H1 (cell line): ENCODE measurements around the gene RITA1. TPM values are rescaled to one million over a fixed set of nuclear protein-coding genes. Genes with fewer than 3 reads are reported as not detected.

Experiments
- PHF8 ChIP-seq: fragments of 200-600 bp; sonication (generic); conservative IDR thresholded peaks from 2 replicates; pipeline ENCODE4 v1.7.1; 2012; ENCODE audit warnings: low read depth, mild to moderate bottlenecking, inconsistent platforms, low read length, moderate library complexity
- SAP30 ChIP-seq: fragments of 300-600 bp; sonication (generic); IDR thresholded peaks from 2 replicates; pipeline ENCODE4 v1.7.1; 2012; ENCODE audit warnings: low read length, moderate library complexity, mild to moderate bottlenecking, inconsistent platforms; ENCODE audit not compliant: insufficient read depth, insufficient replicate concordance
- microRNA-seq, 2 experiments: library from miRNA; unstranded; fragments of <30 nt; microRNA quantifications; one replicate each; pipeline versions ENCODE4 to v1.2.0, GENCODE V29; 2016 to 2020; ENCODE audit warnings: borderline microRNAs expressed in 2 of 2, borderline number of aligned reads in 2 of 2, borderline replicate concordance in 1 of 2
- polyA plus RNA-seq, 7 experiments: library from polyadenylated mRNA; depleted of rRNA in 3 of 7; stranded (reverse) in 5 of 7; unstranded in 2 of 7; fragments of >200 nt in 5 of 7; fragments of 200-250 nt in 2 of 7; gene quantifications; 1 replicate in 5 of 7; 2 replicates in 1 of 7; 4 replicates in 1 of 7; pipeline versions ENCODE4 v1.2.1 to v1.2.3, GENCODE V29; 2011 to 2013; ENCODE audit warnings: missing spikeins in 2 of 7, mixed read lengths in 2 of 7
- small RNA-seq: library from polyadenylated mRNA; stranded (forward); fragments of <200 nt; extraction: miRNeasy Mini kit (QIAGEN cat#:217004); gene quantifications from one replicate; pipeline ENCODE3, GENCODE V24; 2013; ENCODE audit not compliant: insufficient read depth
- total RNA-seq: library from RNA; stranded (reverse); fragmentation: NEBNext Ultra II Directional; extraction: Animal tissue kit (Norgen Biotek cat#: 25700); gene quantifications from 2 replicates; pipeline ENCODE4 v1.2.1, GENCODE V29; 2021

Gene RITA1
- total and polyA plus RNA-seq, 2 of the 8 experiments (the other 6 are each of a cell fraction or from before 2014, with no cell fraction given), result 24.1 to 25.8 TPM

DNA sequence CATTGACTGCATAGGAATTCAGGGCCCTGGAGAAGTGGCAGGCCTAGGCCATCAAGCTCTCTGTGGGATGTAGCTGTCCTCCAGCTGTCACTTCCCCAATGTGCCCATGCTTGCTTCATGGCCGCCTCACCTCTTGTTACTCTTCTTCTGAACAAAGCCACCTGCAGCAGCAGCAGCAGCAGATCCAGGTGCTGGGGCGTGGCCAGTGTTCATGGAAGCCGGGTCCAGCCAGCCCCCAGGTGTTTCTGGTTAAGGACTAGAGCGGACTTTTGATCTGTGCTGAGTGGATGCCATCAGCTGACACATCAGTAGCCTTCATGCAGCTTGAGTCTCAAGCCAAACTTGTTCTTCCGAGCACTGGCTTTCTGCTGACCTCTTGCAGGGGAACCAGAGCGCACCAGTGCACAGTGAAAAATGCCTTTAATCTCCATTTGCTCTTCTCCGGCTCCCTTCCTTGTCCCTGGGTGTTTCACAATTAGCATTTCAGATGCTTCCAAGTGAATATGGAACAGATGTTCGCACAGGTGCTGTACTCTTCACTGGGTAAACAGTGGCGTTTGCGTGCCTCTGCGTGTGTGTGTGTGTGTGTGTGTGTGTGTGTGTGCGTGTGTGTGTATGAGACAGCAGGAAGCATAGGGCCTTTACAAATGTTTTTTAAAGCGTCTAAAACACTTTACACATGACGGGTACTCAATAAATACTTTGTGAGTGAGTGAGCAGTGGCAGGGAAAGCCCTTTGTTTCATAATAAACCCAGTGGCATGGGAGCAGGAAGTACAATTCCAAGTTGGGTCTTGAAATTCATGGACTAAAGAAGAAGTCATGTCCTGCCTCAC is 55.9 kb downstream of the RITA1 start (continued):
- no peak for TF ChIP-seq PHF8
- no peak for TF ChIP-seq SAP30

Small RNA genes lying within 50 kb of the gene (microRNA-seq; reads per million reads assigned to microRNA genes)
- gene MIR7106, result 0 to 0.23 reads per million in 2 experiments

Small RNA genes lying within 50 kb of the gene (small RNA-seq; reads per million reads assigned to genes)
- gene MIR7106 (not detected), gene RF00019 (not detected)

Other genes with a start within 250 kb of the RITA1 start
- 0.73 and 1.1 TPM in 2 replicates for gene OAS3, start 247.2 kb upstream of the RITA1 start, total RNA-seq
- 3.7 and 4.3 TPM in 2 replicates for gene OAS3, start 247.2 kb upstream of the RITA1 start, polyA plus RNA-seq (2011; rRNA removed)
- gene OAS2, start 207.2 kb upstream of the RITA1 start, total RNA-seq, result not detected in 2 replicates
- 0.06 TPM in 1 of 2 replicates, not detected in the other for gene OAS2, start 207.2 kb upstream of the RITA1 start, polyA plus RNA-seq (2011; rRNA removed)
- gene DTX1, start 129.0 kb upstream of the RITA1 start, total RNA-seq, result 6.9 and 8.6 TPM in 2 replicates
- gene DTX1, start 129.0 kb upstream of the RITA1 start, polyA plus RNA-seq (2011; rRNA removed), result 4.7 and 7.0 TPM in 2 replicates
- gene RASAL1, start 50.0 kb upstream of the RITA1 start, total RNA-seq, result 5.0 and 6.4 TPM in 2 replicates
- gene RASAL1, start 50.0 kb upstream of the RITA1 start, polyA plus RNA-seq (2011; rRNA removed), result 3.7 and 5.9 TPM in 2 replicates
- 0.56 TPM in 1 of 2 replicates, not detected in the other for gene CFAP73, start 36.0 kb upstream of the RITA1 start, total RNA-seq
- gene CFAP73, start 36.0 kb upstream of the RITA1 start, polyA plus RNA-seq (2011; rRNA removed), result 0.45 and 0.80 TPM in 2 replicates
- gene DDX54, start 243 bp upstream of the RITA1 start, total RNA-seq, result 112 and 113 TPM in 2 replicates
- gene DDX54, start 243 bp upstream of the RITA1 start, polyA plus RNA-seq (2011; rRNA removed), result 64.9 and 98.5 TPM in 2 replicates
- gene TPCN1, start 35.7 kb downstream of the RITA1 start, total RNA-seq, result 18.1 and 21.4 TPM in 2 replicates
- gene TPCN1, start 35.7 kb downstream of the RITA1 start, polyA plus RNA-seq (2011; rRNA removed), result 14.9 and 22.7 TPM in 2 replicates
- gene SLC8B1, start 149.4 kb downstream of the RITA1 start, total RNA-seq, result 11.2 and 11.3 TPM in 2 replicates
- 19.1 and 26.9 TPM in 2 replicates for gene SLC8B1, start 149.4 kb downstream of the RITA1 start, polyA plus RNA-seq (2011; rRNA removed)
- gene PLBD2, start 172.9 kb downstream of the RITA1 start, total RNA-seq, result 33.1 and 33.5 TPM in 2 replicates
- gene PLBD2, start 172.9 kb downstream of the RITA1 start, polyA plus RNA-seq (2011; rRNA removed), result 16.8 and 25.6 TPM in 2 replicates
- not detected in 2 replicates for gene SDS, start 218.2 kb downstream of the RITA1 start, total RNA-seq
- gene SDS, start 218.2 kb downstream of the RITA1 start, polyA plus RNA-seq (2011; rRNA removed), result 0.21 and 0.38 TPM in 2 replicates
- gene SDSL, start 236.7 kb downstream of the RITA1 start, total RNA-seq, result 0.69 TPM in 1 of 2 replicates, not detected in the other
- 1.3 and 1.7 TPM in 2 replicates for gene SDSL, start 236.7 kb downstream of the RITA1 start, polyA plus RNA-seq (2011; rRNA removed)